H1 (cell line): ENCODE results near the gene SYNJ1. TPM values are rescaled to one million over a fixed set of nuclear protein-coding genes. Genes with fewer than 3 reads are reported as not detected.
A peak's percentile ranks its signal among the peaks of the same experiment; 100 is the strongest.

Experiments used
- CTCF ChIA-PET: fragments of 300-600 bp; sonication (Branson Sonifier 250); formaldehyde crosslinking; loops from one replicate; lab custom pipeline; 2021; ENCODE audit not compliant: partially characterized antibody; lab: Charles Lee
- POLR2A ChIA-PET: fragments of 300-600 bp; sonication (Branson Sonifier 250); formaldehyde crosslinking; loops from one replicate; lab custom pipeline; 2021; ENCODE audit warnings: inconsistent platforms; ENCODE audit not compliant: partially characterized antibody; lab: Charles Lee
- DNase-seq, 2 experiments: peaks; one replicate each; pipeline versions ENCODE4 v3.0.0 to v3.0.0-alpha.2; 2010 to 2022; ENCODE audit warnings: low spot score in 2 of 2, low read depth in 1 of 2, mixed read lengths in 1 of 2
- FAIRE-seq: peaks from 2 replicates; lab custom pipeline; 2011; peaks lifted over from hg19 to GRCh38; lab: Jason Lieb, UNC
- H2AFZ ChIP-seq: 2 replicates; pipeline ENCODE4 v1.8.1; 2012; ENCODE audit warnings: low read length, inconsistent platforms
- H2AK5ac ChIP-seq: 2 replicates; pipeline ENCODE4 v1.6.1; 2013; ENCODE audit warnings: low read depth, low read length
- H2BK120ac ChIP-seq: replicated peaks from 2 replicates; pipeline ENCODE3; 2013; ENCODE audit warnings: low read depth, low read length, inconsistent platforms
- H2BK12ac ChIP-seq: 2 replicates; pipeline ENCODE4 v1.6.1; 2013; ENCODE audit warnings: low read depth, low read length
- H2BK15ac ChIP-seq: 2 replicates; pipeline ENCODE4 v1.6.1; 2013; ENCODE audit warnings: low read length
- H2BK20ac ChIP-seq: 2 replicates; pipeline ENCODE4 v1.6.1; 2013; ENCODE audit warnings: low read length
- H2BK5ac ChIP-seq: 2 replicates; pipeline ENCODE4 v1.6.1; 2013; ENCODE audit warnings: low read depth, low read length
- H3K14ac ChIP-seq: 2 replicates; pipeline ENCODE4 v1.6.1; 2013; ENCODE audit warnings: inconsistent platforms; ENCODE audit not compliant: insufficient read length
- H3K18ac ChIP-seq: 2 replicates; pipeline ENCODE4 v1.6.1; 2013; ENCODE audit warnings: low read length; ENCODE audit errors: extremely low read depth
- H3K23ac ChIP-seq: 2 replicates; pipeline ENCODE4 v1.6.1; 2013; ENCODE audit warnings: inconsistent platforms; ENCODE audit not compliant: insufficient read length
- H3K23me2 ChIP-seq: 2 replicates; pipeline ENCODE4 v1.6.1; 2013; ENCODE audit warnings: low read depth, low read length
- H3K27ac ChIP-seq: 2 replicates; pipeline ENCODE4 v1.6.1; 2011; ENCODE audit warnings: low read depth, low read length, inconsistent platforms
- H3K27me3 ChIP-seq, 4 experiments: replicated peaks in 1 of 4; 1 replicate in 1 of 4; 2 replicates in 3 of 4; pipeline versions ENCODE4 v1.6.1 to v1.8.1; 2011 to 2013; ENCODE audit warnings: low read length in 3 of 4, mild to moderate bottlenecking in 3 of 4, inconsistent platforms in 2 of 4, mixed read lengths in 2 of 4, moderate library complexity in 1 of 4; ENCODE audit not compliant: control insufficient read depth in 3 of 4, insufficient read depth in 3 of 4; ENCODE audit errors: extremely low read depth in 1 of 4
- H3K36me3 ChIP-seq, 4 experiments: 2 replicates each; pipeline versions ENCODE4 v1.6.1 to v1.8.1; 2011 to 2013; ENCODE audit warnings: mild to moderate bottlenecking in 4 of 4, low read length in 3 of 4, moderate library complexity in 2 of 4, control low read depth in 1 of 4, inconsistent platforms in 1 of 4; ENCODE audit not compliant: insufficient read depth in 4 of 4, control insufficient read depth in 2 of 4
- H3K4ac ChIP-seq: replicated peaks from 2 replicates; pipeline ENCODE3; 2013; ENCODE audit warnings: low read length, low read depth, mixed read lengths, inconsistent platforms; ENCODE audit not compliant: insufficient read length
- H3K4me1 ChIP-seq, 4 experiments: replicated peaks in 1 of 4; 1 replicate in 1 of 4; 2 replicates in 3 of 4; pipeline versions ENCODE4 v1.6.1 to v1.8.1; 2011 to 2013; ENCODE audit warnings: low read length in 3 of 4, inconsistent platforms in 2 of 4, mixed read lengths in 1 of 4; ENCODE audit not compliant: insufficient read depth in 4 of 4, control insufficient read depth in 3 of 4
- H3K4me2 ChIP-seq, 2 experiments: 2 replicates each; pipeline versions ENCODE4 v1.6.1 to v1.8.1; 2011 to 2013; ENCODE audit warnings: low read depth in 2 of 2, low read length in 2 of 2, control low read depth in 1 of 2, inconsistent platforms in 1 of 2, mild to moderate bottlenecking in 1 of 2; ENCODE audit not compliant: insufficient read depth in 1 of 2
- H3K4me3 ChIP-seq, 4 experiments: fragments of 200-600, 300-600 bp in 1 of 4; sonication (generic), shearing (Covaris generic), sonication (Bioruptor Twin) in 1 of 4; 2 replicates each; pipeline versions ENCODE4 v1.5.1 to v1.8.1; 2011 to 2016; ENCODE audit warnings: low read length in 4 of 4, low read depth in 3 of 4, control low read depth in 2 of 4, inconsistent platforms in 2 of 4, mild to moderate bottlenecking in 2 of 4, mixed read lengths in 1 of 4, moderate library complexity in 1 of 4; ENCODE audit not compliant: insufficient read depth in 2 of 4; ENCODE audit errors: extremely low read depth in 1 of 4
- H3K56ac ChIP-seq: replicated peaks from 2 replicates; pipeline ENCODE3; 2013; ENCODE audit warnings: low read depth, mild to moderate bottlenecking, mixed read lengths, low read length, inconsistent platforms; ENCODE audit not compliant: insufficient read length
- H3K79me1 ChIP-seq: 2 replicates; pipeline ENCODE4 v1.6.1; 2013; ENCODE audit warnings: low read depth, low read length, control low read depth
- H3K79me2 ChIP-seq, 2 experiments: 2 replicates each; pipeline versions ENCODE4 v1.6.1 to v1.8.1; 2012 to 2013; ENCODE audit warnings: low read length in 2 of 2, mild to moderate bottlenecking in 2 of 2, inconsistent platforms in 1 of 2; ENCODE audit not compliant: insufficient read depth in 2 of 2, control insufficient read depth in 1 of 2
- H3K9ac ChIP-seq, 4 experiments: replicated peaks in 1 of 4; 1 replicate in 1 of 4; 2 replicates in 3 of 4; pipeline versions ENCODE4 v1.6.1 to v1.8.1; 2011 to 2013; ENCODE audit warnings: low read depth in 3 of 4, low read length in 3 of 4, control low read depth in 2 of 4, mild to moderate bottlenecking in 2 of 4, moderate library complexity in 2 of 4, inconsistent platforms in 1 of 4; ENCODE audit errors: extremely low read depth in 1 of 4
- H3K9me3 ChIP-seq, 2 experiments: 2 replicates each; pipeline versions ENCODE4 v1.6.1 to v1.8.1; 2012 to 2013; ENCODE audit warnings: mild to moderate bottlenecking in 2 of 2, moderate library complexity in 2 of 2, control low read depth in 1 of 2, inconsistent platforms in 1 of 2, low read depth in 1 of 2, low read length in 1 of 2, mixed read lengths in 1 of 2; ENCODE audit not compliant: insufficient read depth in 2 of 2
- H4K20me1 ChIP-seq, 2 experiments: replicated peaks in 1 of 2; 2 replicates each; pipeline versions ENCODE3 to v1.8.1; 2011 to 2013; ENCODE audit warnings: inconsistent platforms in 2 of 2, low read length in 2 of 2, mild to moderate bottlenecking in 1 of 2; ENCODE audit not compliant: insufficient read depth in 2 of 2, control insufficient read depth in 1 of 2
- H4K5ac ChIP-seq: 2 replicates; pipeline ENCODE4 v1.6.1; 2013; ENCODE audit warnings: low read length, low read depth, mixed read lengths, inconsistent platforms; ENCODE audit not compliant: insufficient read length
- H4K8ac ChIP-seq: 2 replicates; pipeline ENCODE4 v1.8.0; 2013; ENCODE audit warnings: mild to moderate bottlenecking, moderate library complexity, low read length, inconsistent platforms; ENCODE audit not compliant: insufficient read depth; ENCODE audit errors: extremely low read depth
- H4K91ac ChIP-seq: replicated peaks from 2 replicates; pipeline ENCODE3; 2013; ENCODE audit warnings: low read length, mixed read lengths, inconsistent platforms; ENCODE audit not compliant: insufficient read length
- HDAC2 ChIP-seq, 2 experiments: fragments of 300-600 bp in 1 of 2; sonication (generic) in 1 of 2; IDR thresholded peaks; 2 replicates each; pipeline ENCODE4 v1.6.1; 2011 to 2012; ENCODE audit warnings: low read depth in 2 of 2, low read length in 2 of 2, mild to moderate bottlenecking in 2 of 2, moderate library complexity in 2 of 2, borderline replicate concordance in 1 of 2, inconsistent platforms in 1 of 2
- PHF8 ChIP-seq: fragments of 200-600 bp; sonication (generic); conservative IDR thresholded peaks from 2 replicates; pipeline ENCODE4 v1.7.1; 2012; ENCODE audit warnings: low read depth, mild to moderate bottlenecking, inconsistent platforms, low read length, moderate library complexity
- SAP30 ChIP-seq: fragments of 300-600 bp; sonication (generic); IDR thresholded peaks from 2 replicates; pipeline ENCODE4 v1.7.1; 2012; ENCODE audit warnings: low read length, moderate library complexity, mild to moderate bottlenecking, inconsistent platforms; ENCODE audit not compliant: insufficient read depth, insufficient replicate concordance
- WGBS, 2 experiments: shearing (Covaris generic) in 1 of 2; methylation state at CpG; one replicate each; pipeline versions ENCODE4 v1.1.6 to v1.1.7; 2013 to 2015; ENCODE audit warnings: low lambda C conversion rate in 2 of 2, mixed read lengths in 2 of 2, inconsistent platforms in 1 of 2, low coverage in 1 of 2, missing lambda C conversion rate in 1 of 2; ENCODE audit not compliant: insufficient replicate concordance in 2 of 2, insufficient coverage in 1 of 2, insufficient read length in 1 of 2; ENCODE audit errors: extremely low coverage in 1 of 2, missing lambda C conversion rate in 1 of 2; 5-methylcytosine and 5-hydroxymethylcytosine counted together
- polyA plus RNA-seq, 7 experiments: library from polyadenylated mRNA; depleted of rRNA in 3 of 7; stranded (reverse) in 5 of 7; unstranded in 2 of 7; fragments of >200 nt in 5 of 7; fragments of 200-250 nt in 2 of 7; gene quantifications; 1 replicate in 5 of 7; 2 replicates in 1 of 7; 4 replicates in 1 of 7; pipeline versions ENCODE4 v1.2.1 to v1.2.3, GENCODE V29; 2011 to 2013; ENCODE audit warnings: missing spikeins in 2 of 7, mixed read lengths in 2 of 7
- total RNA-seq: library from RNA; stranded (reverse); fragmentation: NEBNext Ultra II Directional; extraction: Animal tissue kit (Norgen Biotek cat#: 25700); gene quantifications from 2 replicates; pipeline ENCODE4 v1.2.1, GENCODE V29; 2021
- TF ChIP-seq, protein P1 (sequence below): IDR thresholded peaks from 2 replicates; pipeline ENCODE4 v1.6.1; 2012; ENCODE audit warnings: low read length, inconsistent platforms
- TF ChIP-seq, protein P2 (sequence below), 3 experiments: IDR thresholded peaks; 1 replicate in 2 of 3; 2 replicates in 1 of 3; pipeline versions ENCODE4 v1.5.1 to v1.6.1; 2011; ENCODE audit warnings: low read length in 3 of 3, mild to moderate bottlenecking in 3 of 3, inconsistent platforms in 2 of 3, low read depth in 1 of 3, moderate library complexity in 1 of 3; ENCODE audit not compliant: insufficient read depth in 1 of 3; ENCODE audit errors: control extremely low read depth in 1 of 3

The SYNJ1 gene
- total and polyA plus RNA-seq, 2 of the 8 experiments (the other 6 are each of a cell fraction or from before 2014, with no cell fraction given): 1.3 to 4.3 TPM

DNA sequence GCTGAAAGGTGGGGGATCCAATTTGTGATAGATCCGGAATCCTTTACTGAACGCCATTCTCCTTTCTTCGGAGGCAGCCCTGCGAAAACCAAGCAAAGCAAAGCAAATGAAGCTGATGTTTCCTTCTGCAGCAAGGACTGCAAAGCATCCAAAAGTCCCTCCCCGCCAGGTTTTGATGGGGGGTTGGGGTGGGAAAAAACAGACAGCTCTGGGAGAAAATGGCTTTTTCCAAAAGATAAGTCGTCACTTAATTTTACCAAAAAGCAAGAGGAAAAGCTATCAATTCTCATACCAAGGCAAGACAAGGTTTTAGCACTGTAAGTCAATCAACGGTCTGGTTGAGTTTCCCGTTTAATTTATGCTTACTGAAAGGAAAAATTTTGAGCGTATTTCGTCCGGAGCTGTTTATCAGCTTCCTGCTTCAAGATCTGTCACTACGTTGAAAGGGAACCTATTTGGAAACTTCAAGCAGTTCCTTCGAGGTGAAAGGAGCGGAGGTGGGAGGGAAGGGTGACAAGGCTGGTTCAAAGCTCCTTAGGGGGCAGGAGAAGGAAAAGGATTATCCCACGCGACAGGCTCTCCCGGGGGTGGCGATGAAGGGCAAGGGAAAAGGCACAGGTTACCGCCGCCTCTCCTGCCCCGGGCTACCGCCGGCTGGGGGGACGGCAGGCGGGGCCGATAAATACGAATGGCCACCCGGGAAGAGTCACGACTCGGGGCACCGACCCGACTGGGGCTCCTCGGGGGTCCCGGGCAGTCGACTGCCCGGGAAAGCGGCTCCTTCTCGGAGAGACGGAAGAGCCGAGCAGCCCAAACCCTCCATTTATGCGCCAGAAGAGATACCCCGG, 750 bp downstream of the SYNJ1 start:
- H3K27me3 ChIP-seq: no peaks in the 10 kb centered on the region
- no peak overlapping the region for H3K27ac ChIP-seq
- no peak overlapping the region; the same call in 1 of the 2 replicates for H2BK5ac ChIP-seq
- peak overlapping the region; percentile 74 to 92 (median 84) for H3K4me3 ChIP-seq
- H2BK120ac ChIP-seq: no peak overlapping the region
- H3K56ac ChIP-seq: no peak overlapping the region
- no peaks in the 10 kb centered on the region for H3K9me3 ChIP-seq
- H2BK12ac ChIP-seq: no peak overlapping the region
- H4K8ac ChIP-seq: no peak overlapping the region
- ChIA-PET CTCF (interaction anchor here (0.7 to 1.8 kb wide), 5 partner anchors 9 to 343 kb away, joined by 3 to 6 read pairs (median 4); no protein-coding TSS in a partner anchor), POLR2A (interaction anchor here (0.6 to 2.6 kb wide), 6 partner anchors 7 to 604 kb away, joined by 4 to 14 read pairs (median 5); partner anchors contain the start of gene PAXBP1)
- WGBS, 2 experiments: 8% methylated on average over 40 of the region's 42 CpGs; no CpG with 5 or more reads in 1 of the 2 experiments
- H3K79me2 ChIP-seq: no peaks in the 10 kb centered on the region
- TF ChIP-seq PHF8 (0 out of 2 replicates have a peak, but pooled peaks have one; percentile 7), HDAC2 (IDR thresholded peaks at IDR 0.05; ENCODE audit: borderline replicate concordance in 1 of 2, low read depth in 2 of 2, low read length in 2 of 2) (peak in 1 of 2 experiments; percentile 21; a peak in 1 of 4 replicates), SAP30 (peak; percentile 67)
- TF ChIP-seq, protein P1, sequence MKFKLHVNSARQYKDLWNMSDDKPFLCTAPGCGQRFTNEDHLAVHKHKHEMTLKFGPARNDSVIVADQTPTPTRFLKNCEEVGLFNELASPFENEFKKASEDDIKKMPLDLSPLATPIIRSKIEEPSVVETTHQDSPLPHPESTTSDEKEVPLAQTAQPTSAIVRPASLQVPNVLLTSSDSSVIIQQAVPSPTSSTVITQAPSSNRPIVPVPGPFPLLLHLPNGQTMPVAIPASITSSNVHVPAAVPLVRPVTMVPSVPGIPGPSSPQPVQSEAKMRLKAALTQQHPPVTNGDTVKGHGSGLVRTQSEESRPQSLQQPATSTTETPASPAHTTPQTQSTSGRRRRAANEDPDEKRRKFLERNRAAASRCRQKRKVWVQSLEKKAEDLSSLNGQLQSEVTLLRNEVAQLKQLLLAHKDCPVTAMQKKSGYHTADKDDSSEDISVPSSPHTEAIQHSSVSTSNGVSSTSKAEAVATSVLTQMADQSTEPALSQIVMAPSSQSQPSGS: no peak
- TF ChIP-seq, protein P2, sequence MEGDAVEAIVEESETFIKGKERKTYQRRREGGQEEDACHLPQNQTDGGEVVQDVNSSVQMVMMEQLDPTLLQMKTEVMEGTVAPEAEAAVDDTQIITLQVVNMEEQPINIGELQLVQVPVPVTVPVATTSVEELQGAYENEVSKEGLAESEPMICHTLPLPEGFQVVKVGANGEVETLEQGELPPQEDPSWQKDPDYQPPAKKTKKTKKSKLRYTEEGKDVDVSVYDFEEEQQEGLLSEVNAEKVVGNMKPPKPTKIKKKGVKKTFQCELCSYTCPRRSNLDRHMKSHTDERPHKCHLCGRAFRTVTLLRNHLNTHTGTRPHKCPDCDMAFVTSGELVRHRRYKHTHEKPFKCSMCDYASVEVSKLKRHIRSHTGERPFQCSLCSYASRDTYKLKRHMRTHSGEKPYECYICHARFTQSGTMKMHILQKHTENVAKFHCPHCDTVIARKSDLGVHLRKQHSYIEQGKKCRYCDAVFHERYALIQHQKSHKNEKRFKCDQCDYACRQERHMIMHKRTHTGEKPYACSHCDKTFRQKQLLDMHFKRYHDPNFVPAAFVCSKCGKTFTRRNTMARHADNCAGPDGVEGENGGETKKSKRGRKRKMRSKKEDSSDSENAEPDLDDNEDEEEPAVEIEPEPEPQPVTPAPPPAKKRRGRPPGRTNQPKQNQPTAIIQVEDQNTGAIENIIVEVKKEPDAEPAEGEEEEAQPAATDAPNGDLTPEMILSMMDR (IDR thresholded peaks at IDR 0.05; ENCODE audit: control extremely low read depth in 1 of 3, insufficient read depth in 1 of 3, low read depth in 1 of 3, low read length in 3 of 3): no peak
- no peak overlapping the region for H2BK20ac ChIP-seq
- H3K18ac ChIP-seq: no peak overlapping the region
- peak overlapping the region; percentile 87 for H2AFZ ChIP-seq
- no peaks in the 10 kb centered on the region for H3K79me1 ChIP-seq
- peaks cover 10% of the 10 kb centered on the region for H3K23me2 ChIP-seq
- no peak overlapping the region for H2BK15ac ChIP-seq
- no peak overlapping the region for H3K23ac ChIP-seq
- no peak overlapping the region for H4K5ac ChIP-seq
- H4K91ac ChIP-seq: no peak overlapping the region
- DNase-seq (peak in 1 of 2 experiments; percentile 57), FAIRE-seq (no peak)
- H3K9ac ChIP-seq: peak overlapping the region in 1 of 4 experiments; percentile 1; a peak in 1 of 7 replicates
- no peaks in the 10 kb centered on the region for H4K20me1 ChIP-seq
- H2AK5ac ChIP-seq: no peak overlapping the region
- H3K4me2 ChIP-seq: peak overlapping the region; percentile 83 to 93
- H3K4me1 ChIP-seq: peaks cover 0 to 4% (median 1%) of the 10 kb centered on the region in 4 experiments; a peak in 3 of 7 replicates
- no peaks in the 10 kb centered on the region for H3K36me3 ChIP-seq
- no peak overlapping the region for H3K4ac ChIP-seq
- H3K14ac ChIP-seq: no peak overlapping the region
